Measurements from ENCODE around the gene ZFAND6. TPM values are rescaled to one million over a fixed set of nuclear protein-coding genes. Genes with fewer than 3 reads are reported as not detected.

Gene ZFAND6
- total RNA-seq, 2 donors from 2014 or later, result 85.1 to 146 TPM

GRCh38 chr15:80169768-80170357 is 110.4 kb downstream of the ZFAND6 start:
- no peaks in the 10 kb centered on the region for H3K27me3 ChIP-seq
- H3K27ac ChIP-seq, result no peak overlapping the region
- TF ChIP-seq CTCF (IDR thresholded peaks at IDR 0.05), result no peak
- H3K9me3 ChIP-seq, result no peaks in the 10 kb centered on the region
- no peak overlapping the region for H3K4me3 ChIP-seq
- H3K4me1 ChIP-seq, result no peaks in the 10 kb centered on the region
- no peak for DNase-seq (ENCODE audit: low spot score)
- no peaks in the 10 kb centered on the region for H3K36me3 ChIP-seq

DNA sequence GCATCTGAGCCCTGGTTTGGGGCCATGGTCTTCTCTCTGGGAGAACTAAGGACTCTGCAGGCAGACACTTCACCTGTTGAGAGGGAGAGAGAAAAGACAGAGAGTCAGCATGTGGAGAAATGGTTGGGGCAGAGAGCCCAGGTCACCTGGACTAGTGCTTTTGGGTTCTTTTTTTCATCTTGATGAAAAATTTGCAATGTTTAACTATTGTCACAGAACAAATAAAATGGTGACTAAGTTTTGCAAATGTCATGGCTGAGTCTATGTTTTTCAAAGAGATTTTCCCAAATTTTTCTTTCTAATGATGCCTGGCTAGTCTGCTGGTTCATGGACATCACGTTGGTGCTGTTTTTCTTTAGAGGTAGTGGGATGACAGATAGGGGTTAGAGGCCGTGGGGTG is 111.1 kb downstream of the ZFAND6 start:
- no peaks in the 10 kb centered on the region for H3K27me3 ChIP-seq
- no peaks in the 10 kb centered on the region for H3K9me3 ChIP-seq
- no peak overlapping the region for H3K27ac ChIP-seq
- TF ChIP-seq CTCF (IDR thresholded peaks at IDR 0.05), result no peak
- H3K4me1 ChIP-seq, result no peaks in the 10 kb centered on the region
- no peaks in the 10 kb centered on the region for H3K36me3 ChIP-seq
- no peak overlapping the region for H3K4me3 ChIP-seq
- DNase-seq (ENCODE audit: low spot score), result no peak

DNA sequence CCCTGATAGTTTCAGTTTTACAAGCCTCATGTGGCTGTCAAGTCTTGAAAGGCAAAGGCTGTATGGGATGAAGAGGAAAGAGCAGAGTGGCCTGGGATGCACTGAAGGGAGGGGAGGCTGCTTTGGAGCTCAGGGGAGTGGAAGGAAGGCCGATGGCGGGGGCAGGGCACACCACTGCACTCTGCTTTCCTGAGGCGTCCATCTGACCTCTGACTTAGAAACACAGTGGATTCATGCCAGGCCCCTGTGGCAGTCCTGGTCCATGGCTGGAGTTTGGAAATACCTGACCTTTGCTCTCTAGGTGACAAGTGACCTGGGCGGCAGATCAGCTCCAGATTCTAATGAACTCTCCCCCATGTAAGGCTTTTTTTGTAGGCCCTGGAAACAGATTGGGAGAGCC is 112.3 kb downstream of the ZFAND6 start:
- Histone ChIP-seq H3K36me3 (no peaks in the 10 kb centered on the region), H3K4me3 (no peak overlapping the region), H3K27ac (no peak overlapping the region), H3K4me1 (no peaks in the 10 kb centered on the region), H3K27me3 (no peaks in the 10 kb centered on the region), H3K9me3 (no peaks in the 10 kb centered on the region)
- no peak for DNase-seq (ENCODE audit: low spot score)
- no peak for TF ChIP-seq CTCF (IDR thresholded peaks at IDR 0.05)

GRCh38 chr15:80172401-80172800 is 112.9 kb downstream of the ZFAND6 start:
- Histone ChIP-seq H3K36me3 (no peaks in the 10 kb centered on the region), H3K27ac (no peak overlapping the region), H3K4me3 (no peak overlapping the region), H3K4me1 (no peaks in the 10 kb centered on the region), H3K9me3 (no peaks in the 10 kb centered on the region), H3K27me3 (no peaks in the 10 kb centered on the region)
- no peak for TF ChIP-seq CTCF (IDR thresholded peaks at IDR 0.05)
- no peak for DNase-seq (ENCODE audit: low spot score)

GRCh38 chr15:80173022-80173759 is 113.7 kb downstream of the ZFAND6 start:
- peak; percentile 43 to 77 for TF ChIP-seq CTCF (IDR thresholded peaks at IDR 0.05)
- DNase-seq (ENCODE audit: low spot score), result no peak
- Histone ChIP-seq H3K27ac (no peak overlapping the region), H3K4me1 (no peaks in the 10 kb centered on the region), H3K27me3 (no peaks in the 10 kb centered on the region), H3K4me3 (no peak overlapping the region), H3K36me3 (no peaks in the 10 kb centered on the region), H3K9me3 (no peaks in the 10 kb centered on the region)

Measured in right atrium auricular region (tissue), 2 donors.